Dermis blood vessel endothelial cell (primary cell): ENCODE results near the gene CRTAP. TPM values are rescaled to one million over a fixed set of nuclear protein-coding genes. Genes with fewer than 3 reads are reported as not detected.
"Not testable (repeated sequence)": the region's sequence is repeated elsewhere in the genome, so short reads cannot be mapped to it uniquely, and the experiment has no call there.

Source experiments
- DNase-seq: peaks from one replicate; pipeline ENCODE4 v3.0.0; 2010
- total RNA-seq: library from RNA; depleted of rRNA; stranded (reverse); fragments of >200 nt; gene quantifications from 2 replicates; pipeline ENCODE4 v1.2.3, GENCODE V29; 2014

CRTAP gene
- total RNA-seq, 1 donor from 2014 or later, result 132 TPM

DNA sequence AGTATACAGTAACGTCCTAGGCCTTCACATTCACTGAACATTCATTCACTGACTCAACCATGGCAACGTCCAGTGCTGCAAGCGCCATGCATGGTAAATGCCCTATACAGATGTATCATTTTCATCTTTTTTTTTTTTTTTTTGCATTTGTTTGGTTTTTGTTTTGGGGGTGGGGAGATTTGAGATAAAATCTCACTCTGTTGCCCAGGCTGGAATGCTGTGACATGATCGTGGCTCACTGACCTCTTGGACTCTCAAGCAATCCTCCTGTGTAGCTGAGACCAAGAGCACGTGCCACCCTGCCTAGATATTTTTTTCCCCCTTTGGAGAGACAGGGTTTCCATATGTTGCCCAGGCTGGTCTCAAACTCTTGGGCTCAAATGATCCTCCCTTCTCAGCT, 67.4 kb downstream of the CRTAP start:
- no peak for DNase-seq

DNA sequence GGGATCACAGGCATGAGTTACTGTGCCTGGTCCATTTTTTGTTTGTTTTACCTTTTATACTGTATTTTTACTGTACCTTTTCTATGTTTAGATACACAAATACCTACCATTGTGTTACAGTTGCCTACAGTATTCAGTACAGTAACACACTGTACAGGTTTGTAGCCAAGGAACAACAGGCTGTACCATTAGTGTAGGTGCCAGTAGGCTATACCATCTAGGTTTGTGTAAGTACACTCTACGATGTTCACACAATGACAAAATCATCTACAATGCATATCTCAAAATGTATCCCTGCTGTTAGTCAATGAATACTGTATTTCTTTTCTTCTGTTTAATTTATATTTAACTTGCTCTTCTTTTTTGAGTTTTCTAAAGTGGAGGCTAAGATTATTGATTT, 67.8 kb downstream of the CRTAP start:
- DNase-seq, result not testable (repeated sequence)

DNA sequence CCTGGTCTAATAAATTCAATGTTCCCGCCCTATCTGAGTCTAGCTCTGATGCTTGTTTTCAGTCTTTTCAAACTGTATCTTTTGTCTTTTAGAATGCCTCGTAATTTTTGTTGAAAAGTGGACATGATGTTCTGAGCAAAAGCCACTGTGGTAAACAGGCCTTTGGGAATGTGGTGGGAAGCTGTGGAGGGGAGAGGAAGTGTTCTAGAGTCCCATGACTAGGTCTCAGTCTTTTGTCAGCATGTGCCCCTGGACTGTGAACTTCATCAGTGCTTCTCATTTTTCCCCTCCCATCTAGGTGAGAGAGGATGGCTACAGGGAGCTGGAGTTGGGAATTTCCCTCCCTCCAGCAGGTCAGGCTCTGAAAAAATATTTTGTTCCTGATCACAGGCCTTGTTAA, 71.0 kb downstream of the CRTAP start:
- DNase-seq, result peak; percentile 45

DNA sequence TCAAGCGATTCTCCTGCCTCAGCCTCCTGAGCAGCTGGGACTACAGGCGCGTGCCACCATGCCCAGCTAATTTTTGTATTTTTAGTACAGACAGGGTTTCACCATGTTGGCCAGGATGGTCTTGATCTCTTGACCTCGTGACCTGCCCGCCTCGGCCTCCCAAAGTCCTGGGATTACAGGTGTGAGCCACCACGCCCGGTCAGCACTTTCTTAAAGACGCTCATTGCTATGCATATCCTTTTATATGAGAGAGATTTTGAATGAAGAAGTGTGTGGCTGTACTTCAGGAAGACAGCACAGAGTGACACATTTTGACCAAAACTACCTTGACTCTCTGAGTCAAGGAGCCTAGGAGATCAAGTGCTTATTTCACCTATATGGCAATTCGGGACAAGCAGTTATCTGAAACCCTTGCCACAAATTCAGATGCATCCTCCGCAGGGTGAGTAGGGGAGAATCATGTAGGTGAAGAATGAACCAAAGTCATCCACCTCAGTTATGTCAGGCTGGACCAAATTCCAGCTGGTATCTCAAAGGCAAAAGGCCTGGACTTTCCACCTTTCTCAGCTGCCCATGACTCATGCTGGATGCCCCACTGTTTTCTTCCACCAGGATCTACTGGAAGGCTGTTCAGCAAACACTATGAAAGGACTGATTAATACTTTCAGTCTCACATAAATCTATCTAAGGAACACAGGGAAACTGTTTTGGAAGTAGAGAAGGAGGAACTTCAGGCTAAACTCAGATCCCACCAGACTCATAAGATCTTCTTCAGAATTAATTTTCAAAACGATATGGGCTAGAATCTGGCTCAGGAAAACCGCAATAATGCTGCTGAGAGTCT, 72.9 kb downstream of the CRTAP start:
- peak; percentile 93 for DNase-seq

DNA sequence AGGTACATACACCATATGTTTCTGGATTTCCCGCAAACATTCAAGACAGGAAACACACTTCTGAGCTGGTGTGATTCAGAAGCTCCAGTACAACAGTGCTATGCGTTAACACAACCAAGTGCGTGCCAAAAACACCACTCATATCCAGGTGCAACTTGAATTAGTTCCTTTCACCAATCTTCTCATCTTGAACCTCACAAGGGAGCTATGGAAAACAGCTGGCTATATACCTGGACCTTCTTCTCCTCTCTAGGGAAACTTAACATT, 73.5 kb downstream of the CRTAP start:
- peak; percentile 99 for DNase-seq

DNA sequence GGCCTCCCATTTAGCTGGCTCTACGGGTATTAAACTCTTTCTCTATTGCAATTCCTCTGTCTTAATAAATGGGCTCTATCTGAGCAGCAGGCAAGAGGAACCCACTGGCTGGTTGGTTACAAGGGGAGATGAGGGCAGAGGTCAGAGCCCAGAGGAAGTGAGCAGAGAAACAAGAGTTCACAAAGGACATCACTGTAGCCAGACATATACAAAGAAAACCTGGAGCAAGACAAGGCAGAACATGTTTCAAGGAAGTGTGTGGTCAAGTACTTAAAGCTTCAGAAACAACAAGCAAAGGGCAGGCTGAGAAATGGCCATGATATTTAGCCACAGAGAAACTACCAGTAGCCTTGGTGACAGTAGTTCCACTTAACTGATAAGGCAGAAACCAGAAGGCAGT, 80.5 kb downstream of the CRTAP start:
- DNase-seq, result peak; percentile 41

DNA sequence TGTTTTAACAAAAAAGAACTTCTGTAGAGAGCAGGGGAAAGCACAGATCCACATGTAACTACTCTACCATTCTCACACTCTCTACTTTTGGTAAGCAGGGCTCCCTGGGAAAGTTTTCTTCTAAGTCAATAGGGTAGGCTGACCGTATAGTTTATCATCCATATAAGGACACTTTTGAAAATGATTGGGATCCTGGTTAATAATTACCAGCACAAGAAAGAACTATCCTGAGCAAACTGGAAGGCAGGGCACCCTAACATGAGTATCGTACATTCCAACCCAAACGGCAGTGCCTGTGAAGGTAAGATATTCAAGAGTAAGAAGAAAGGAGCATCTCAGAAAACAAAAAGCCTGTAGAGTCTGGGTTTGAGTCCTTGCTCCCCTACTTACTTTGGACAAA, 82.7 kb downstream of the CRTAP start:
- DNase-seq, result no peak

Other genes with a start within 250 kb of the CRTAP start
- gene CCR4, start 162.4 kb upstream of the CRTAP start, total RNA-seq, result under 0.01 and 0.05 TPM in 2 replicates
- 58.9 and 79.9 TPM in 2 replicates for gene GLB1, start 16.9 kb upstream of the CRTAP start, total RNA-seq
- 8.0 and 13.6 TPM in 2 replicates for gene TMPPE, start 16.9 kb upstream of the CRTAP start, total RNA-seq
- 1.7 and 2.3 TPM in 2 replicates for gene SUSD5, start 104.8 kb downstream of the CRTAP start, total RNA-seq
- 23.1 and 25.4 TPM in 2 replicates for gene FBXL2, start 163.4 kb downstream of the CRTAP start, total RNA-seq